IPS-18c (cell line): ENCODE data around the gene DLX2.

Experiments used
- H3K4me3 ChIP-seq: 2 replicates; pipeline ENCODE4 v1.7.0; 2013; ENCODE audit warnings: low read depth, mild to moderate bottlenecking, low read length, moderate library complexity; ENCODE audit not compliant: insufficient read depth
- H3K9me3 ChIP-seq: one replicate; pipeline ENCODE4 v1.6.1; 2013; ENCODE audit warnings: mild to moderate bottlenecking, low read length, moderate library complexity; ENCODE audit not compliant: control insufficient read depth, insufficient read depth

The DLX2 gene

GRCh38 chr2:172109988-172110811, 7.5 kb upstream of the DLX2 start:
- Histone ChIP-seq H3K4me3 (peak overlapping the region; percentile 36), H3K9me3 (peaks cover 2% of the 10 kb centered on the region)

- H3K4me3 ChIP-seq, result peak overlapping the region; percentile 36
- H3K9me3 ChIP-seq, result peaks cover 2% of the 10 kb centered on the region
Measured at GRCh38 chr2:172109256-172109987, 6.7 kb upstream of the DLX2 start.

- H3K9me3 ChIP-seq, result peaks cover 2% of the 10 kb centered on the region
- no peak overlapping the region for H3K4me3 ChIP-seq
Measured at GRCh38 chr2:172108587-172108930, 5.9 kb upstream of the DLX2 start.

GRCh38 chr2:172107690-172108586, 5.2 kb upstream of the DLX2 start:
- Histone ChIP-seq H3K9me3 (peaks cover 2% of the 10 kb centered on the region), H3K4me3 (no peak overlapping the region)

GRCh38 chr2:172106108-172106961, 3.6 kb upstream of the DLX2 start:
- peak overlapping the region; percentile 30 for H3K4me3 ChIP-seq
- peaks cover 2% of the 10 kb centered on the region for H3K9me3 ChIP-seq

- Histone ChIP-seq H3K4me3 (peak overlapping the region; percentile 30; the same call in 1 of the 2 replicates), H3K9me3 (peaks cover 2% of the 10 kb centered on the region)
Measured at GRCh38 chr2:172105471-172106107, 2.9 kb upstream of the DLX2 start.

- Histone ChIP-seq H3K9me3 (no peaks in the 10 kb centered on the region), H3K4me3 (0 out of 2 replicates have a peak overlapping the region, but pooled peaks have one; percentile 56)
Measured at GRCh38 chr2:172103471-172104272, 972 bp upstream of the DLX2 start.

- peak overlapping the region; percentile 56 for H3K4me3 ChIP-seq
- no peaks in the 10 kb centered on the region for H3K9me3 ChIP-seq
Measured at GRCh38 chr2:172101821-172102390, 794 bp downstream of the DLX2 start.

- Histone ChIP-seq H3K4me3 (peak overlapping the region; percentile 56; the same call in 1 of the 2 replicates), H3K9me3 (no peaks in the 10 kb centered on the region)
Measured at GRCh38 chr2:172100935-172101820, 1.5 kb downstream of the DLX2 start.

GRCh38 chr2:172100080-172100934, 2.4 kb downstream of the DLX2 start:
- peak overlapping the region; percentile 31 for H3K4me3 ChIP-seq
- H3K9me3 ChIP-seq, result peaks cover 2% of the 10 kb centered on the region

- Histone ChIP-seq H3K9me3 (peaks cover 2% of the 10 kb centered on the region), H3K4me3 (peak overlapping the region; percentile 31; the same call in 1 of the 2 replicates)
Measured at GRCh38 chr2:172099472-172100079, 3.1 kb downstream of the DLX2 start.

GRCh38 chr2:172098650-172099471, 3.8 kb downstream of the DLX2 start:
- peak overlapping the region; percentile 29 for H3K4me3 ChIP-seq
- peaks cover 2% of the 10 kb centered on the region for H3K9me3 ChIP-seq
